ENCODE results near the gene KCNK6. TPM values are rescaled to one million over a fixed set of nuclear protein-coding genes. Genes with fewer than 3 reads are reported as not detected.

The KCNK6 gene
- total and polyA plus RNA-seq, 12 donors, result 4.5 to 31.6 (median 10.8) TPM

- TF ChIP-seq CTCF (IDR thresholded peaks at IDR 0.05), result no peak
- Histone ChIP-seq H3K27me3 (no peaks in the 10 kb centered on the region), H3K4me1 (peaks cover 12 to 58% (median 39%) of the 10 kb centered on the region in 9 donors), H3K9me3 (no peaks in the 10 kb centered on the region), H3K27ac (peak overlapping the region in 6 of 10 donors; percentile 22 to 71 (median 44)), H3K4me3 (peak overlapping the region in 1 of 10 donors; percentile 19), H3K36me3 (no peaks in the 10 kb centered on the region)
- DNase-seq (peak; percentile 38 to 71), ATAC-seq (peak in 3 of 8 donors; percentile 42 to 60 (median 43))
- intact Hi-C loops (cut with DNase I), result loop anchor here in 6 of 10 donors (2.0 to 5.0 kb wide), 3 partner anchors 43 to 48 kb away; partner anchors contain the start of genes KCNK6 (in 4 of the 6) and YIF1B (in 3 of the 6)
- 24 to 25% methylated on average over 9 of the region's 9 CpGs for WGBS, 2 donors
Observed at GRCh38 chr19:38274739-38275138, 44.9 kb upstream of the KCNK6 start.

DNA sequence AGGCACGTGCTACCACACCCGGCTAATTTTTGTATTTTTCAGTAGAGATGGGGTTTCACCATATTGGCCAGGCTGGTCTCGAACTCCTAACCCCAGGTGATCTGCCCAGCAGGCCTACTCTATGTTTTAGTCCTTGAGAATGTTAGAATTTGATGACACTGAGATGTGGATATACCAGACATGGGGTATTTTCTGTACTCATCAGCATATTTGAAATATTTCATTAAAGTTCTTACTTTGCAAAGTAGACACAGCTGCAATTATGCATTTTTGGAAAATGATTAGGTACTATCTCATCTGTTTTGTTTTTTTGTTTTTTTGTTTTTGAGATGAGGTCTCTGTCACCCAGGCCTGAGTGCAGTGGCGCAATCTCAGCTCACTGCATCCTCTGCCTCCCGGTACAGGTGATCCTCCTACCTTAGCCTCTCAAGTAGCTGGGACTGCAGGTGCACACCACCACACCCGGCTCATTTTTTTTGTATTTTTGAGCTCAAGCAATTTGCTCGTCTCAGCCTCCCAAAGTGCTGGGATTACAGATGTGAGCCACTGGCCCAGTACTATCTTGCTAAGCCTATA is 42.6 kb upstream of the KCNK6 start:
- no peaks in the 10 kb centered on the region for H3K9me3 ChIP-seq
- no peaks in the 10 kb centered on the region for H3K27me3 ChIP-seq
- intact Hi-C loops (cut with DNase I), result loop anchor here in 3 of 10 donors (5.0 kb wide), 2 partner anchors 40 to 45 kb away; partner anchors contain the start of genes KCNK6 (in 2 of the 3) and YIF1B (in 2 of the 3)
- DNase-seq, result no peak
- WGBS, 2 donors, result 93 to 94% methylated on average over 7 of the region's 7 CpGs
- no peak for TF ChIP-seq CTCF (IDR thresholded peaks at IDR 0.05)
- H3K4me1 ChIP-seq, result peaks cover 12 to 77% (median 53%) of the 10 kb centered on the region in 9 donors
- ATAC-seq, result no peak
- H3K4me3 ChIP-seq, result no peak overlapping the region
- peak overlapping the region; percentile 61 to 92 (median 84) for H3K27ac ChIP-seq
- H3K36me3 ChIP-seq, result no peaks in the 10 kb centered on the region

DNA sequence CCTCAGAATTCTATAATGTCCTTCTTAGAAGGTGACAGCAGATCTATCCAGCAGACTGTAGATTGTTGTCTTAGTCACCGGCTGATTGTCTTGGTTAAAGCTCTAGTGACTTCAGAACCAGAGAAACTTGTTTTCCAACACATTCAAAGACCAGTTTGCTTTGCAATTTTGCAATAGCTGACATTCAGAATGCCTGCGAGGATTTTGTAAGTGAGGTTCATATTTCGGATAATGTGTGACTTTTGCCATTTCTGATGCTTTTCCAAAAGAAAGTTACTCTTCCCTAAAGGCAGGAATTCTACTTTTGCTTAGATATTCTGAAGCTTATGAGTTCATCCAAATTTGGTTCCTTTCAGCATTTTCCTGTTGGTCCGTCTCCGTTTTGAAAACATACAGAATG is 42.1 kb upstream of the KCNK6 start:
- H3K4me3 ChIP-seq, result peak overlapping the region in 3 of 10 donors; percentile 13 to 16 (median 16)

More for the DNA sequence above, 42.1 kb upstream of the KCNK6 start:
- ATAC-seq, result no peak
- peaks cover 12 to 82% (median 56%) of the 10 kb centered on the region in 9 donors for H3K4me1 ChIP-seq
- TF ChIP-seq CTCF (IDR thresholded peaks at IDR 0.05), result no peak
- intact Hi-C loops (cut with DNase I), result loop anchor here in 3 of 10 donors (5.0 kb wide), 2 partner anchors 40 to 45 kb away; partner anchors contain the start of genes KCNK6 (in 2 of the 3) and YIF1B (in 2 of the 3)
- H3K36me3 ChIP-seq, result no peaks in the 10 kb centered on the region
- no peaks in the 10 kb centered on the region for H3K27me3 ChIP-seq
- peak overlapping the region; percentile 61 to 92 (median 84) for H3K27ac ChIP-seq
- WGBS, 2 donors, result 23 to 24% methylated on average over 5 of the region's 5 CpGs
- H3K9me3 ChIP-seq, result no peaks in the 10 kb centered on the region
- no peak for DNase-seq
